SJSA1 (cell line): ENCODE results near the gene CYSTM1. TPM values are rescaled to one million over a fixed set of nuclear protein-coding genes. Genes with fewer than 3 reads are reported as not detected.

ENCODE experiments used
- DNase-seq, 2 experiments: peaks; one replicate each; pipeline ENCODE4 v3.0.0-alpha.2; 2015 to 2020; ENCODE audit warnings: low spot score in 2 of 2, low read depth in 1 of 2
- H3K27ac ChIP-seq: fragments of 250-450 bp; sonication (Bioruptor Pico); 2 replicates; pipeline ENCODE4 v1.5.1; 2020; ENCODE audit warnings: mild to moderate bottlenecking, moderate library complexity
- H3K27me3 ChIP-seq: fragments of 250-450 bp; sonication (Bioruptor Pico); replicated peaks from 2 replicates; pipeline ENCODE4 v1.5.1; 2020; ENCODE audit warnings: mild to moderate bottlenecking, moderate library complexity
- H3K36me3 ChIP-seq: fragments of 250-450 bp; sonication (Bioruptor Pico); 2 replicates; pipeline ENCODE4 v1.5.1; 2020; ENCODE audit warnings: mild to moderate bottlenecking
- H3K4me1 ChIP-seq: fragments of 250-450 bp; sonication (Bioruptor Pico); replicated peaks from 2 replicates; pipeline ENCODE4 v1.6.1; 2021; ENCODE audit warnings: mild to moderate bottlenecking
- H3K4me3 ChIP-seq: fragments of 250-450 bp; sonication (Bioruptor Pico); 2 replicates; pipeline ENCODE4 v1.5.1; 2020; ENCODE audit warnings: mild to moderate bottlenecking
- H3K9me3 ChIP-seq: fragments of 250-450 bp; sonication (Bioruptor Pico); replicated peaks from 2 replicates; pipeline ENCODE4 v1.5.1; 2020; ENCODE audit warnings: mild to moderate bottlenecking
- total RNA-seq: library from RNA; depleted of rRNA; stranded (reverse); fragments of >200 nt; shearing (Covaris generic); gene quantifications from 2 replicates; pipeline ENCODE4 v1.2.3, GENCODE V29; 2014; rRNA removed

CYSTM1 gene
- total RNA-seq, 1 experiment from 2014 or later = 17.5 TPM

GRCh38 chr5:140286424-140286823 lies 111.4 kb downstream of the CYSTM1 start:
- no peak overlapping the region for H3K27ac ChIP-seq
- 0 out of 2 replicates have a peak, but pooled peaks cover 4% of the 10 kb centered on the region for H3K4me1 ChIP-seq
- H3K36me3 ChIP-seq = peaks cover 4% of the 10 kb centered on the region; the same call in 1 of the 2 replicates
- no peak for DNase-seq
- no peaks in the 10 kb centered on the region for H3K27me3 ChIP-seq
- no peak overlapping the region for H3K4me3 ChIP-seq
- no peaks in the 10 kb centered on the region for H3K9me3 ChIP-seq

GRCh38 chr5:140287801-140288521 lies 113.0 kb downstream of the CYSTM1 start:
- H3K27ac ChIP-seq = no peak overlapping the region
- no peak for DNase-seq
- H3K27me3 ChIP-seq = no peaks in the 10 kb centered on the region
- H3K4me1 ChIP-seq = peaks cover 15% of the 10 kb centered on the region
- no peak overlapping the region for H3K4me3 ChIP-seq
- H3K9me3 ChIP-seq = no peaks in the 10 kb centered on the region
- 0 out of 2 replicates have a peak, but pooled peaks cover 2% of the 10 kb centered on the region for H3K36me3 ChIP-seq

GRCh38 chr5:140292212-140293036 lies 117.4 kb downstream of the CYSTM1 start:
- Histone ChIP-seq H3K4me1 (peaks cover 50% of the 10 kb centered on the region), H3K27me3 (no peaks in the 10 kb centered on the region), H3K36me3 (peaks cover 10% of the 10 kb centered on the region; the same call in 1 of the 2 replicates), H3K9me3 (no peaks in the 10 kb centered on the region), H3K4me3 (no peak overlapping the region), H3K27ac (peak overlapping the region; percentile 8)
- peak in 1 of 2 experiments; percentile 33 for DNase-seq

Other genes starting within 250 kb of the CYSTM1 start
- gene NRG2, start 131.9 kb upstream of the CYSTM1 start, total RNA-seq = not detected in 2 replicates
- gene PURA, start 61.1 kb upstream of the CYSTM1 start, total RNA-seq = 13.3 and 16.7 TPM in 2 replicates
- gene IGIP, start 49.3 kb upstream of the CYSTM1 start, total RNA-seq = 4.7 and 5.5 TPM in 2 replicates
- 200 and 218 TPM in 2 replicates for gene PFDN1, start 127.9 kb downstream of the CYSTM1 start, total RNA-seq
- 44.2 and 46.9 TPM in 2 replicates for gene HBEGF, start 171.4 kb downstream of the CYSTM1 start, total RNA-seq
- not detected in 2 replicates for gene SLC4A9, start 185.0 kb downstream of the CYSTM1 start, total RNA-seq
- 63.7 and 82.0 TPM in 2 replicates for gene ANKHD1, start 226.6 kb downstream of the CYSTM1 start, total RNA-seq